T-helper 2 cell treated with Interferon-gamma antibody and Interleukin-4, amounts not matched to agents 5 μg/mL and 100 μg/mL, for 36 hours (primary cell): Measurements from ENCODE around the gene TAPT1.
A peak's percentile ranks its signal among the peaks of the same experiment; 100 is the strongest.

Experiments
- DNase-seq: peaks from one replicate; pipeline ENCODE4 v3.0.0; 2021; ENCODE audit warnings: low spot score
- H3K27ac Mint-ChIP-seq: one replicate; pipeline ENCODE4 v1.8.0; 2021; ENCODE audit warnings: mild to moderate bottlenecking, mixed read lengths
- H3K27me3 Mint-ChIP-seq: one replicate; pipeline ENCODE4 v1.8.0; 2021; ENCODE audit warnings: low read depth, mixed read lengths
- H3K36me3 Mint-ChIP-seq: one replicate; pipeline ENCODE4 v1.8.0; 2021; ENCODE audit warnings: low read depth, mixed read lengths
- H3K4me1 Mint-ChIP-seq: one replicate; pipeline ENCODE4 v1.8.0; 2021; ENCODE audit warnings: low read depth, mixed read lengths
- H3K4me3 Mint-ChIP-seq: one replicate; pipeline ENCODE4 v1.8.0; 2022; ENCODE audit warnings: mild to moderate bottlenecking, moderate library complexity, mixed read lengths
- H3K9me3 Mint-ChIP-seq: one replicate; pipeline ENCODE4 v1.8.0; 2021; ENCODE audit warnings: mixed read lengths

TAPT1 gene

GRCh38 chr4:16213121-16213520, 13.2 kb downstream of the TAPT1 start:
- peaks cover 39% of the 10 kb centered on the region for H3K36me3 Mint-ChIP-seq
- peaks cover 54% of the 10 kb centered on the region for H3K4me1 Mint-ChIP-seq
- H3K27ac Mint-ChIP-seq, result peak overlapping the region; percentile 56
- H3K9me3 Mint-ChIP-seq, result no peaks in the 10 kb centered on the region
- H3K4me3 Mint-ChIP-seq, result peak overlapping the region; percentile 58
- no peak for DNase-seq
- no peaks in the 10 kb centered on the region for H3K27me3 Mint-ChIP-seq

DNA sequence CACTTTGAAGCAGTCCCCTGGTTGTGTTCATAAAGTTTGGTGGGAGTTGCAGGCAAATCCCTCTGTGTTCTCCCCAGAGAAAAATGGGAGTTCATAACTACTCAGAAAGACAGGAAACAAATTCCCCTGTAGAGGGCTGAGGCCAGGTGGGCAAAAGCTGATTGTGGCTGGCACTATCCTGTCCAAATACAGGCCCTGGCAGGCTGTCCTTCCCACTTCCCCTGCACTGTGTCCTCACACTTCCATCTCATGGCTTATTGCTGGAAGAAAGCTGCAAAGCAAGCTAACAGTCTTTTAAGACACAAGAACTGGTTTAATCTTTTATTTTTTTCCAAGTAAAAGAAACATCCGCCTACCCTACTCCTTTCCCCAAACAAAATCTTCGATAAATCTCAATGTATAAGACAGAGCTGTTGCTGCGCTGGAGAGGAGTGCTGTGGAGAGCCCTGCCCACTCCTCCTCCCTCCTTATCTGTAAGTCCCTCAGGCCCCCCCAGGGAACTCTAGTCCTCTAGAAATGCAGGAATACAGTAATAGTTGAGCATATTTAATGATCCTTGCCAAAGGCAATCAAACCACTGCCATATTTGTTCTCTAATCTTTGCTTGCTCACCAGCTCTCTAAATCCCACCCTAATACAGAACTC, 14.0 kb downstream of the TAPT1 start:
- no peak for DNase-seq
- peaks cover 33% of the 10 kb centered on the region for H3K36me3 Mint-ChIP-seq
- no peak overlapping the region for H3K27ac Mint-ChIP-seq
- no peaks in the 10 kb centered on the region for H3K27me3 Mint-ChIP-seq
- H3K9me3 Mint-ChIP-seq, result no peaks in the 10 kb centered on the region
- H3K4me1 Mint-ChIP-seq, result peaks cover 52% of the 10 kb centered on the region
- no peak overlapping the region for H3K4me3 Mint-ChIP-seq

GRCh38 chr4:16207409-16207808, 18.9 kb downstream of the TAPT1 start:
- H3K36me3 Mint-ChIP-seq, result peaks cover 7% of the 10 kb centered on the region
- peaks cover 31% of the 10 kb centered on the region for H3K4me1 Mint-ChIP-seq
- no peak for DNase-seq
- H3K9me3 Mint-ChIP-seq, result no peaks in the 10 kb centered on the region
- H3K27ac Mint-ChIP-seq, result no peak overlapping the region
- H3K4me3 Mint-ChIP-seq, result no peak overlapping the region
- H3K27me3 Mint-ChIP-seq, result no peaks in the 10 kb centered on the region

DNA sequence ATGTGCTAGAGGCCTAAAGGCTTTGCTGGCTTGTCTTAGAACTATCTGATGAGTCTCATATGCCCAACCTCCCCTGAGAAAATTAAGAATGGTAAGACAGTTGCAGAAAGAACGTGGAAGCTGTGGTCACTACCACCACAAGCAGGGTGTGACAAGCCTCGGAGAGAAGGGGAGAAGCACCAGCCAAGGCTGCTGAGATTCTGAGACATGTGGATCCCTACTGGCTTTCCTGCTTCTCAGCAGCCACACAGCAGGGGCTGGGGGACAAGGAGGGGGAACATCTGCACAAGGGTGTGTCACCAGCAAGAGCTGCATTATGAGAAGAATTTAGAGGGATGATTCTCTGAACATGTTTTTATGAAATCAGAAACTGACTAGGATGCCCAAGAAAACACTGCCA, 19.4 kb downstream of the TAPT1 start:
- Mint-ChIP-seq H3K36me3 (peaks cover 6% of the 10 kb centered on the region), H3K9me3 (no peaks in the 10 kb centered on the region), H3K4me3 (no peak overlapping the region), H3K4me1 (peaks cover 27% of the 10 kb centered on the region), H3K27me3 (no peaks in the 10 kb centered on the region), H3K27ac (peak overlapping the region; percentile 23)
- DNase-seq, result no peak

- Mint-ChIP-seq H3K4me1 (peaks cover 26% of the 10 kb centered on the region), H3K9me3 (no peaks in the 10 kb centered on the region), H3K27me3 (no peaks in the 10 kb centered on the region), H3K27ac (no peak overlapping the region), H3K4me3 (no peak overlapping the region), H3K36me3 (peaks cover 11% of the 10 kb centered on the region)
- no peak for DNase-seq
Observed at GRCh38 chr4:16206301-16206700, 20.0 kb downstream of the TAPT1 start.

DNA sequence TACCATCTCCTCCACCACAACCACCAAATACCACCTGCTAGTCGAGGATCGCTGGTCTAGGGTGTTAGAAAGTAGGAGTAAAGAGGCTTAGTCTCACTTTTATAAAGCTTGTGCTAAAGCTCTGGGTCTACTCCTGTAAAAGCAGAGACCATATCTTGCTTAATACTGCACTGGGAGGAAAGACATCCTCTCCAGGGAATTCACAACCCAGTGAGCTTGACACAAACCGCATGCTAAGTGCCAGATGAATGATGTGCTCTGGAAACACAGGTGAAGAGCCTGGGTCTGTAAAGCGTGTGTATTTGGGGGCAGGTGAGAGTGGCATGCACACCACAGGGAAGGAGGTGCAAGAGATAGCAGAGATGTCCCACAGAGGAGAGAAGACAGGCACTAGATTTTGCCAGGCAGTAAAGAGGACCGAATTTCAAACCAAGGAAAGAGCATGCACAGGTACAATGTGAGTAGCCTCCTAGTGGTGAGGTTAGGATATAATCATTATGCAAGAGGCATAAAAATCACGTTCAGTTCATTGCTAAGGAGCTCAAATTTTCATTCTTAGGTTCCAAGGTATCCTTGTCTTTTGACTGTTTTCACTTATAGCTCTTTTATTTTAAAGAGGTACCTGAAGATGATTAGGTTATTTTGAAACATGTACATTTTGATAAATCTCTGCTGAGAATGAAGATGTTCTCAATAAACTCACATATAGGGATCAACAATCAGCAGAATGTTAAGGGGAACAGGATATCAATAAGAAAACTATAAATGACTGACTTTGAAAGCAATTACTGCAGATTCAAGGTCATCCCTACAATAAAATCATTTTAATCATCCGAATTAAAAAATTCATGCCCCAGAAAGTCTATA, 20.7 kb downstream of the TAPT1 start:
- Mint-ChIP-seq H3K27ac (no peak overlapping the region), H3K4me1 (peaks cover 26% of the 10 kb centered on the region), H3K27me3 (no peaks in the 10 kb centered on the region), H3K4me3 (no peak overlapping the region), H3K9me3 (no peaks in the 10 kb centered on the region), H3K36me3 (peaks cover 11% of the 10 kb centered on the region)
- no peak for DNase-seq

- Mint-ChIP-seq H3K4me1 (peaks cover 26% of the 10 kb centered on the region), H3K27ac (no peak overlapping the region), H3K27me3 (no peaks in the 10 kb centered on the region), H3K9me3 (no peaks in the 10 kb centered on the region), H3K4me3 (no peak overlapping the region), H3K36me3 (peaks cover 11% of the 10 kb centered on the region)
- DNase-seq, result no peak
Observed at GRCh38 chr4:16204505-16204904, 21.8 kb downstream of the TAPT1 start.

- no peak overlapping the region for H3K4me3 Mint-ChIP-seq
- no peak overlapping the region for H3K27ac Mint-ChIP-seq
- H3K4me1 Mint-ChIP-seq, result peaks cover 26% of the 10 kb centered on the region
- peaks cover 9% of the 10 kb centered on the region for H3K36me3 Mint-ChIP-seq
- no peaks in the 10 kb centered on the region for H3K9me3 Mint-ChIP-seq
- DNase-seq, result no peak
- H3K27me3 Mint-ChIP-seq, result no peaks in the 10 kb centered on the region
Observed at GRCh38 chr4:16203083-16203482, 23.2 kb downstream of the TAPT1 start.

DNA sequence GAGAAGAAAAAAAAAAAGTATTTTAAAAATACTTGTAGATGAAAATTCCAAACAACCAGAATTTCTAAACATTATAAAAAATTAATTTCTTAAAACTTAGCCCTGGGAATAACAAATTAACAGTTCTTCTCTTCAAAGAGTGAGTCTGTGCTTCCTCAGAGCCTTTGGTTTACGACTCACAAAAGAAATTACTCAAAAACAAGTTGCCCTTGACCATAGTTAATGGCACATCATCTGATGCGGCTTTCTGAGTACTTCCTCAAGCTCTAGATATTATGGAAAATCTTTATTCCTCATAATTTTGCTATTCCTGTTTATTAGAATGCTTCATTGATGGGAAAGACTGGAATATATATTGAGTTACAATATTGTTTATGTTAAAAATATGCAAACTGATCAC, 23.7 kb downstream of the TAPT1 start:
- no peaks in the 10 kb centered on the region for H3K9me3 Mint-ChIP-seq
- peaks cover 9% of the 10 kb centered on the region for H3K36me3 Mint-ChIP-seq
- H3K27ac Mint-ChIP-seq, result no peak overlapping the region
- DNase-seq, result no peak
- H3K4me3 Mint-ChIP-seq, result no peak overlapping the region
- peaks cover 26% of the 10 kb centered on the region for H3K4me1 Mint-ChIP-seq
- H3K27me3 Mint-ChIP-seq, result no peaks in the 10 kb centered on the region

DNA sequence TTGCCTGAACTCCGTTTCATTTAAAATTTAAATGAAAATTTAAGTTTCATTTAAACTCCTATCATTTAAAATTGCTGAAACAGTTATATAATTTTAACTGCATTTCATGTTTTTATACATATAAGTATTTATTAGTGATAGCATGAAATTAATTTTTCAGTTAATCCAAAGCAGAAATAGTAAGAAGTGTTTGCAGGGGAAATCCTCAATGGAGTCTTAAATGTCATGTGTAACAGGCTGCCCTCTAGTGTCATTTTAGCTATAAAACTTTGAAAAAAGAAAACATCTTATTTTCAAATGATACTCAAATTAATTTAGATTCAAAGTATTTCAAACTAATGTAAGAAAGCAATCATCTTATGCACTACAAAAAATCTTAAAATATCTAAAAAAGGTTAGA, 27.2 kb downstream of the TAPT1 start:
- peaks cover 17% of the 10 kb centered on the region for H3K4me1 Mint-ChIP-seq
- H3K27ac Mint-ChIP-seq, result no peak overlapping the region
- no peak overlapping the region for H3K4me3 Mint-ChIP-seq
- no peaks in the 10 kb centered on the region for H3K27me3 Mint-ChIP-seq
- no peaks in the 10 kb centered on the region for H3K9me3 Mint-ChIP-seq
- no peak for DNase-seq
- peaks cover 16% of the 10 kb centered on the region for H3K36me3 Mint-ChIP-seq

DNA sequence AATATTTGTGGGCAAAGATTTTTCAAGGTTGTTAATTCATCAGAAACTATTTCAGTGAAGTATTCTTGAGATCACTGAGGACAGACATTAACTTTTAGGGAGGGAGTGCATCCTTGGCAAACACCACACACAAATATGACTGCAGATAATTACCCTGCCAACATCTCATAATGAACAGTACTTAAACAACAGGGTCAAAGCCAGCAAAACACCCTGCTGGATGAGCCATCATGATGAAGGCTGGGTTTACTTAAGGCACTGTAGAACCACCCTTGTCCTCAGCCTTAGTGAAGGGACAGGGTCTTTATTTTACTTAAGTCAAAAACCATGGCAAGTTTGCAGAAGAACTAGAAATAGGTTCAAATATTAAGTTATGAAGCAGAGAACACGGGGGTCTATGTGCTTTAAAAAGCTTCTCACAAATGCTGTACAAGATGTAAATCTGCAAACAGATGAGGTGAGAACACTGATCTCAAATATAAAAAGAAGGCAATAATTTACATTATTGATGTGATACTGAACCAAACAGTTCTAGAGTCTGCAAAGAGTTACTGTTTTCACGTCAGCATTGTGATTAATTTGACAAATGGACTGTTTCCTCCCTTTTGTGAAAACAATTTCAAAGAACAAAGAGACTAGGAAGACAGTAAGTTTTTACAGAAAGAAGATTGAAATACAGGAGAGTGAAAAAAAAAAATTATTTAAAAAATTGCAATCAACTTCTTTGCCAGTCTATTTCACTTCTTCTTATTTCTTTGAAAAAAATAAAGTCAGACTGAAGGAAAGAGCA, 28.2 kb downstream of the TAPT1 start:
- H3K27me3 Mint-ChIP-seq, result no peaks in the 10 kb centered on the region
- H3K27ac Mint-ChIP-seq, result no peak overlapping the region
- no peak overlapping the region for H3K4me3 Mint-ChIP-seq
- no peaks in the 10 kb centered on the region for H3K9me3 Mint-ChIP-seq
- DNase-seq, result no peak
- H3K4me1 Mint-ChIP-seq, result peaks cover 17% of the 10 kb centered on the region
- H3K36me3 Mint-ChIP-seq, result peaks cover 16% of the 10 kb centered on the region

- H3K36me3 Mint-ChIP-seq, result peaks cover 15% of the 10 kb centered on the region
- no peak for DNase-seq
- H3K4me1 Mint-ChIP-seq, result peaks cover 16% of the 10 kb centered on the region
- no peaks in the 10 kb centered on the region for H3K27me3 Mint-ChIP-seq
- H3K27ac Mint-ChIP-seq, result no peak overlapping the region
- no peaks in the 10 kb centered on the region for H3K9me3 Mint-ChIP-seq
- no peak overlapping the region for H3K4me3 Mint-ChIP-seq
Observed at GRCh38 chr4:16196482-16197393, 29.5 kb downstream of the TAPT1 start.

DNA sequence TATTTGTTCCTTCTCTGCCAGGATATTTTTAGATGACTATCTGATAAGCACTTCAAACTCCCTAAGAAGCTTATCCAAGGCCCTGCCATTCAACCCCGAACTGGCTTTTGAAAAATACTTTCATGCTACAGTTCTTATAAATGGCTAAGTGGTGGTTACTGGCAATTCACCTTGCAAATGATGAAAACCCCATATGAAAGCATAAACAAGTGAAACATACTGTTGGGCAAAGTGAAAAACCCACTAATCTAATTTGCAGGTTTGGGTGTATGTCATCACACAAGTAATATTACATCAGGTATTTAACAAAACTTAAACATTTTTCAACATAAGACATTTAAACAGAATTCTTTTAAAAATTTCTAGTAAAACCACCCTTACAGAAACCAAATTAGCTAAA, 31.1 kb downstream of the TAPT1 start:
- Mint-ChIP-seq H3K27ac (no peak overlapping the region), H3K36me3 (peaks cover 15% of the 10 kb centered on the region)

More for the DNA sequence above, 31.1 kb downstream of the TAPT1 start:
- no peak for DNase-seq
- H3K9me3 Mint-ChIP-seq, result no peaks in the 10 kb centered on the region
- no peak overlapping the region for H3K4me3 Mint-ChIP-seq
- no peaks in the 10 kb centered on the region for H3K27me3 Mint-ChIP-seq
- peaks cover 15% of the 10 kb centered on the region for H3K4me1 Mint-ChIP-seq
